ENCODE data around the gene PIK3R2. TPM values are rescaled to one million over a fixed set of nuclear protein-coding genes. Genes with fewer than 3 reads are reported as not detected.
A peak's percentile ranks its signal among the peaks of the same experiment; 100 is the strongest.

PIK3R2 gene
- total and polyA plus RNA-seq, 2 experiments from 2014 or later = 8.5 to 66.6 TPM

GRCh38 chr19:18206018-18206417 is 53.1 kb downstream of the PIK3R2 start:
- Histone ChIP-seq H3K4me2 (peak overlapping the region; percentile 99), H4K20me1 (replicated peaks; ENCODE audit: insufficient read depth) (no peaks in the 10 kb centered on the region; the same call in none of the 2 replicates), H3K27me3 (ENCODE audit: insufficient read depth) (no peaks in the 10 kb centered on the region), H3F3A (replicated peaks; ENCODE audit: low read depth) (peaks cover 31% of the 10 kb centered on the region), H3K27ac (ENCODE audit: low read depth) (peak overlapping the region; percentile 99), H2AFZ (peak overlapping the region; percentile 49; the same call in 1 of the 2 replicates), H3K9me2 (ENCODE audit: insufficient read depth) (no peaks in the 10 kb centered on the region), H3K4me1 (ENCODE audit: insufficient read depth) (peaks cover 11% of the 10 kb centered on the region), H3K36me3 (ENCODE audit: insufficient read depth) (no peaks in the 10 kb centered on the region), H3K4me3 (peak overlapping the region; percentile 78), H3K79me2 (replicated peaks; ENCODE audit: insufficient read depth) (0 out of 2 replicates have a peak, but pooled peaks cover 6% of the 10 kb centered on the region)
- H3K4me1 Mint-ChIP-seq = peaks cover 23% of the 10 kb centered on the region
- peak overlapping the region; percentile 94; the same call in 1 of the 2 replicates for H3K27ac Mint-ChIP-seq
- H3K4me3 Mint-ChIP-seq = peak overlapping the region; percentile 85
- ATAC-seq (no peak), DNase-seq (ENCODE audit: low spot score) (peak; percentile 34)
- H3K27me3 Mint-ChIP-seq (ENCODE audit: insufficient read depth, low read depth, poor library complexity) = peaks cover 16% of the 10 kb centered on the region
- peaks cover 11% of the 10 kb centered on the region; the same call in 2 of the 3 replicates for H3K36me3 Mint-ChIP-seq (ENCODE audit: low read depth)
- no peak for TF ChIP-seq REST (IDR thresholded peaks at IDR 0.05; ENCODE audit: unreplicated experiment)
- no peak for TF ChIP-seq CREB1 (CRISPR knock-in tag; IDR thresholded peaks at IDR 0.05; ENCODE audit: low read depth)
- no peak for TF ChIP-seq ZNF462 (CRISPR knock-in tag; IDR thresholded peaks at IDR 0.05)
- TF ChIP-seq STAT1 (IDR thresholded peaks at IDR 0.05; ENCODE audit: unreplicated experiment) = no peak
- no peak for TF ChIP-seq EZH2phosphoT487 (IDR thresholded peaks at IDR 0.05; ENCODE audit: unreplicated experiment)
- TF ChIP-seq ZNF331 (CRISPR knock-in tag; IDR thresholded peaks at IDR 0.05; ENCODE audit: low read depth) = no peak
- TF ChIP-seq ZNF114 (CRISPR knock-in tag; IDR thresholded peaks at IDR 0.05) = no peak
- TF ChIP-seq POLR2AphosphoS5 (IDR thresholded peaks at IDR 0.05; ENCODE audit: low read depth) = no peak
- TF ChIP-seq JUNB (IDR thresholded peaks at IDR 0.05; ENCODE audit: unreplicated experiment) = no peak
- no peak for TF ChIP-seq ETS1 (IDR thresholded peaks at IDR 0.05)
- no peak for TF ChIP-seq EZH2 (IDR thresholded peaks at IDR 0.05; ENCODE audit: low read depth, unreplicated experiment)
- no peak for TF ChIP-seq NANOG (IDR thresholded peaks at IDR 0.05; ENCODE audit: borderline replicate concordance)
- TF ChIP-seq CTCF (conservative IDR thresholded peaks at IDR 0.05; ENCODE audit: low read depth in 2 of 2) = no peak
- no peaks in the 10 kb centered on the region for H3K9me3 Mint-ChIP-seq

All from GM23338 (cell line).